Measurements from ENCODE around the gene RAD51B. TPM values are rescaled to one million over a fixed set of nuclear protein-coding genes. Genes with fewer than 3 reads are reported as not detected.

RAD51B gene
- total RNA-seq, 4 donors from 2014 or later = 14.0 to 16.4 (median 14.8) TPM

- Histone ChIP-seq H3K27me3 (no peaks in the 10 kb centered on the region), H3K4me3 (replicated peaks in 1 of 3) (no peak overlapping the region), H3K9me3 (no peaks in the 10 kb centered on the region), H3K27ac (no peak overlapping the region), H3K36me3 (no peaks in the 10 kb centered on the region), H3K4me1 (peaks cover 0 to 25% of the 10 kb centered on the region in 2 donors)
- TF ChIP-seq CTCF (IDR thresholded peaks at IDR 0.05) = no peak
- TF ChIP-seq POLR2A (IDR thresholded peaks at IDR 0.05) = no peak
- no peak for DNase-seq
- intact Hi-C loops (cut with DNase I) = no loop called here
- 93 to 94% methylated on average over 3 of the region's 3 CpGs for WGBS, 2 donors
These were observed 67.9 kb downstream of the RAD51B start for GRCh38 chr14:67887478-67887877.

- intact Hi-C loops (cut with DNase I) = no loop called here
- TF ChIP-seq CTCF (IDR thresholded peaks at IDR 0.05) (no peak), POLR2A (IDR thresholded peaks at IDR 0.05) (no peak)
- no peaks in the 10 kb centered on the region for H3K27me3 ChIP-seq
- H3K4me3 ChIP-seq (replicated peaks in 1 of 3) = no peak overlapping the region
- peaks cover 0 to 15% of the 10 kb centered on the region in 2 donors for H3K4me1 ChIP-seq
- no peak overlapping the region for H3K27ac ChIP-seq
- WGBS, 2 donors = 73 to 82% methylated on average over 4 of the region's 4 CpGs
- no peaks in the 10 kb centered on the region for H3K9me3 ChIP-seq
- no peak for DNase-seq
- H3K36me3 ChIP-seq = no peaks in the 10 kb centered on the region
These were observed 69.9 kb downstream of the RAD51B start for GRCh38 chr14:67889455-67889854.

- H3K27ac ChIP-seq = no peak overlapping the region
- DNase-seq = no peak
These were observed 73.0 kb downstream of the RAD51B start for GRCh38 chr14:67892466-67893100.

GRCh38 chr14:67900231-67900630 lies 80.7 kb downstream of the RAD51B start:
- Histone ChIP-seq H3K4me3 (replicated peaks in 1 of 3) (no peak overlapping the region), H3K27me3 (no peaks in the 10 kb centered on the region), H3K27ac (no peak overlapping the region), H3K4me1 (no peaks in the 10 kb centered on the region), H3K36me3 (no peaks in the 10 kb centered on the region), H3K9me3 (no peaks in the 10 kb centered on the region)
- TF ChIP-seq CTCF (IDR thresholded peaks at IDR 0.05) (no peak), POLR2A (IDR thresholded peaks at IDR 0.05) (no peak)
- 76 to 85% methylated on average over 1 of the region's 1 CpG for WGBS, 2 donors
- intact Hi-C loops (cut with DNase I) = no loop called here
- no peak for DNase-seq

More at GRCh38 chr14:67892466-67893100, 73.0 kb downstream of the RAD51B start:
- H3K27me3 ChIP-seq = no peaks in the 10 kb centered on the region
- no peaks in the 10 kb centered on the region for H3K9me3 ChIP-seq
- intact Hi-C loops (cut with DNase I) = no loop called here
- H3K36me3 ChIP-seq = no peaks in the 10 kb centered on the region
- H3K4me3 ChIP-seq (replicated peaks in 1 of 3) = no peak overlapping the region
- H3K4me1 ChIP-seq = no peaks in the 10 kb centered on the region
- TF ChIP-seq POLR2A (IDR thresholded peaks at IDR 0.05) (no peak), CTCF (IDR thresholded peaks at IDR 0.05) (no peak)
- 89 to 94% methylated on average over 1 of the region's 1 CpG for WGBS, 2 donors

- intact Hi-C loops (cut with DNase I) = no loop called here
- no peak for DNase-seq
These were observed 88.6 kb downstream of the RAD51B start for GRCh38 chr14:67908052-67908754.

More at GRCh38 chr14:67908052-67908754, 88.6 kb downstream of the RAD51B start:
- Histone ChIP-seq H3K4me1 (no peaks in the 10 kb centered on the region), H3K27me3 (no peaks in the 10 kb centered on the region), H3K36me3 (no peaks in the 10 kb centered on the region), H3K9me3 (no peaks in the 10 kb centered on the region), H3K27ac (no peak overlapping the region), H3K4me3 (replicated peaks in 1 of 3) (no peak overlapping the region)
- TF ChIP-seq POLR2A (IDR thresholded peaks at IDR 0.05) (no peak), CTCF (IDR thresholded peaks at IDR 0.05) (no peak)

Measured in thyroid gland (tissue), 4 donors.